Chondrocyte (in vitro differentiated cells): ENCODE data around the gene IL21R. TPM values are rescaled to one million over a fixed set of nuclear protein-coding genes. Genes with fewer than 3 reads are reported as not detected.

Experiments
- DNase-seq: peaks from one replicate; pipeline ENCODE4 v3.0.0; 2021; ENCODE audit warnings: mixed read lengths, low spot score
- H3K27ac Mint-ChIP-seq: one replicate; pipeline ENCODE4 v1.8.0; 2021; ENCODE audit warnings: mild to moderate bottlenecking, moderate library complexity, mixed read lengths; ENCODE audit not compliant: unreplicated experiment
- H3K27me3 Mint-ChIP-seq: 2 replicates; pipeline ENCODE4 v1.8.0; 2021; ENCODE audit warnings: low read depth, mixed read lengths
- H3K36me3 Mint-ChIP-seq: 2 replicates; pipeline ENCODE4 v1.8.0; 2021; ENCODE audit warnings: low read depth, mixed read lengths
- H3K4me1 Mint-ChIP-seq: 2 replicates; pipeline ENCODE4 v1.8.0; 2021; ENCODE audit warnings: low read depth, mild to moderate bottlenecking, mixed read lengths
- H3K4me3 Mint-ChIP-seq: one replicate; pipeline ENCODE4 v1.8.0; 2021; ENCODE audit warnings: mild to moderate bottlenecking, moderate library complexity, mixed read lengths; ENCODE audit not compliant: unreplicated experiment
- H3K9me3 Mint-ChIP-seq: 2 replicates; pipeline ENCODE4 v1.8.0; 2021; ENCODE audit warnings: low read depth, mixed read lengths
- long read RNA-seq: library from polyadenylated mRNA; stranded (forward); transcript quantifications from one replicate; pipeline ENCODE4 v2.0.0, GENCODE V29; 2021
- total RNA-seq: library from RNA; stranded (reverse); gene quantifications from 3 replicates; pipeline ENCODE4 v1.2.1, GENCODE V29; 2021
- TF ChIP-seq, protein P1 (sequence below): fragments of 200-600 bp; sonication (generic); IDR thresholded peaks from 2 replicates; pipeline ENCODE4 v1.5.0; 2021; ENCODE audit warnings: antibody characterized with exemption, mild to moderate bottlenecking, moderate library complexity

IL21R gene
- 2.1 to 11.3 TPM (median 2.2 TPM) in 3 replicates for total RNA-seq
- long read RNA-seq, full-length matches to known transcripts, result 5 of 5 reads
- long read RNA-seq, partial matches to known transcripts, result 0 of 5 reads
- long read RNA-seq, other reads (novel, unspliced or antisense), result 0 of 5 reads

- Mint-ChIP-seq H3K4me3 (peak within 1 kb of the TSS; percentile 65), H3K36me3 (no peaks in the 10 kb centered on the region), H3K27ac (peak within 1 kb of the TSS; percentile 93), H3K9me3 (no peaks in the 10 kb centered on the region), H3K4me1 (peaks cover 55% of the 10 kb centered on the region), H3K27me3 (no peaks in the 10 kb centered on the region)
- no peak for DNase-seq
- TF ChIP-seq, protein P1, sequence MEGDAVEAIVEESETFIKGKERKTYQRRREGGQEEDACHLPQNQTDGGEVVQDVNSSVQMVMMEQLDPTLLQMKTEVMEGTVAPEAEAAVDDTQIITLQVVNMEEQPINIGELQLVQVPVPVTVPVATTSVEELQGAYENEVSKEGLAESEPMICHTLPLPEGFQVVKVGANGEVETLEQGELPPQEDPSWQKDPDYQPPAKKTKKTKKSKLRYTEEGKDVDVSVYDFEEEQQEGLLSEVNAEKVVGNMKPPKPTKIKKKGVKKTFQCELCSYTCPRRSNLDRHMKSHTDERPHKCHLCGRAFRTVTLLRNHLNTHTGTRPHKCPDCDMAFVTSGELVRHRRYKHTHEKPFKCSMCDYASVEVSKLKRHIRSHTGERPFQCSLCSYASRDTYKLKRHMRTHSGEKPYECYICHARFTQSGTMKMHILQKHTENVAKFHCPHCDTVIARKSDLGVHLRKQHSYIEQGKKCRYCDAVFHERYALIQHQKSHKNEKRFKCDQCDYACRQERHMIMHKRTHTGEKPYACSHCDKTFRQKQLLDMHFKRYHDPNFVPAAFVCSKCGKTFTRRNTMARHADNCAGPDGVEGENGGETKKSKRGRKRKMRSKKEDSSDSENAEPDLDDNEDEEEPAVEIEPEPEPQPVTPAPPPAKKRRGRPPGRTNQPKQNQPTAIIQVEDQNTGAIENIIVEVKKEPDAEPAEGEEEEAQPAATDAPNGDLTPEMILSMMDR, result no peak
These were observed at the start of gene IL21R for GRCh38 chr16:27401768-27402568. Gene IL21R (plus strand): TSS chr16:27402174. CDS start chr16:27430072, 27,898 bp downstream.

- no peak for DNase-seq
These were observed 48.1 kb upstream of the IL21R start for GRCh38 chr16:27353853-27354252.

GRCh38 chr16:27355610-27356009 lies 46.4 kb upstream of the IL21R start:
- H3K36me3 Mint-ChIP-seq, result peaks cover 44% of the 10 kb centered on the region
- no peak for DNase-seq
- H3K4me1 Mint-ChIP-seq, result no peaks in the 10 kb centered on the region
- TF ChIP-seq, protein P1, result peak; percentile 60
- no peak overlapping the region for H3K4me3 Mint-ChIP-seq
- H3K9me3 Mint-ChIP-seq, result no peaks in the 10 kb centered on the region
- no peaks in the 10 kb centered on the region for H3K27me3 Mint-ChIP-seq
- no peak overlapping the region for H3K27ac Mint-ChIP-seq

More at GRCh38 chr16:27353853-27354252, 48.1 kb upstream of the IL21R start:
- TF ChIP-seq, protein P1, result no peak
- Mint-ChIP-seq H3K27ac (no peak overlapping the region), H3K9me3 (no peaks in the 10 kb centered on the region), H3K4me1 (no peaks in the 10 kb centered on the region), H3K4me3 (no peak overlapping the region), H3K27me3 (no peaks in the 10 kb centered on the region), H3K36me3 (peaks cover 47% of the 10 kb centered on the region)

DNA sequence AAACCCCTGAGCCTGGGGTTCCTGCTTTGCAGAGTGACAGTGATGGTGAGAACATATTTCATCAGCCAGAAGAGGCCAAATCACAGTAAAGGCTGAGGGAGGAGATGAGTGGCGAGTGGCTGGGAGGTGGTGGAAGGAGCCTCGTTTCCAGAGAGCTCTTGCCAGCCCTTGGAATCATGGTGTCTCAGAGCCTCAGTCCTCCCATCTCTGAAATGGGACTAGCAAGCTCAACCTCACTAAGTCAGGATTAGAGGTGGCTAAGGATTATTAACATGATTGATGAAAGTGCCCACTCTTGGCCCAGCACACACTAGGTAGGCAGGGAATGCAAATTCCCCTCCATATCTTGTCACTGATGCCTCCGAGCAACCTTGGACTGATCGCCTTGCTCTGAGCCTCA lies 45.2 kb upstream of the IL21R start:
- no peak overlapping the region for H3K27ac Mint-ChIP-seq
- no peaks in the 10 kb centered on the region for H3K9me3 Mint-ChIP-seq
- TF ChIP-seq, protein P1, result no peak
- no peak overlapping the region for H3K4me3 Mint-ChIP-seq
- no peaks in the 10 kb centered on the region for H3K27me3 Mint-ChIP-seq
- H3K36me3 Mint-ChIP-seq, result peaks cover 42% of the 10 kb centered on the region
- no peak for DNase-seq
- no peaks in the 10 kb centered on the region for H3K4me1 Mint-ChIP-seq

DNA sequence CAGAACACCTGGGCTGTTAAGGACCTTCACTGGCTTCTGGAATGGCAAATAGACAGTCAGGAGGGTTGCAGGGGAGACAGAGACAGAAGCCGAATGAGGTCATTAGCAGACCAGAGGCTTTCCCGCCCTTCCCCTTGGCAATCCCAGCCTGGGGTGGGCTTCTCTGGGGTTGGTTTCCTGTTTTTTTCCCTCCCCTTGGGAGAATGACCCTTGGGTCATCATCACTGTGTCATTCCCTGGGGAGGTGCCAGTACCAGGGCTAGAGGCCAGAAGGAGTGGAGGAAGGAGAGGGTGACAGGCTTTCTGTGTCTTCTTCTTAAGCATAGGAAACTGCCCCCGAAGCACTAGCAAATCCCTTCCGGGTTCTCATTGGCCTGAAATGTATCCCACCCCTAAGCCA lies 42.9 kb upstream of the IL21R start:
- no peaks in the 10 kb centered on the region for H3K27me3 Mint-ChIP-seq
- no peaks in the 10 kb centered on the region for H3K4me1 Mint-ChIP-seq
- peaks cover 43% of the 10 kb centered on the region for H3K36me3 Mint-ChIP-seq
- H3K4me3 Mint-ChIP-seq, result no peak overlapping the region
- TF ChIP-seq, protein P1, result no peak
- H3K9me3 Mint-ChIP-seq, result no peaks in the 10 kb centered on the region
- DNase-seq, result no peak
- H3K27ac Mint-ChIP-seq, result no peak overlapping the region
